Suprapubic skin (tissue), 4 donors: Measurements from ENCODE around the gene UNC5B. TPM values are rescaled to one million over a fixed set of nuclear protein-coding genes. Genes with fewer than 3 reads are reported as not detected.

ENCODE experiments used
- DNase-seq, 2 donors: peaks; one replicate each; pipeline ENCODE4 v3.0.0-alpha.2; 2019; ENCODE audit warnings: low spot score in 2 of 2
- H3K27ac ChIP-seq: fragments of 200-600 bp; sonication (generic); one replicate; pipeline ENCODE4 v1.5.1; 2019
- H3K27me3 ChIP-seq: fragments of 200-600 bp; sonication (generic); one replicate; pipeline ENCODE4 v1.5.1; 2019
- H3K36me3 ChIP-seq: fragments of 200-600 bp; sonication (generic); one replicate; pipeline ENCODE4 v1.5.1; 2019
- H3K4me1 ChIP-seq: fragments of 200-600 bp; sonication (generic); one replicate; pipeline ENCODE4 v1.5.1; 2019
- H3K4me3 ChIP-seq: fragments of 200-600 bp; sonication (generic); one replicate; pipeline ENCODE4 v1.5.1; 2019; ENCODE audit warnings: mild to moderate bottlenecking
- H3K9me3 ChIP-seq: fragments of 200-600 bp; sonication (generic); one replicate; pipeline ENCODE4 v1.5.1; 2019
- CTCF ChIP-seq, 2 donors: fragments of 200-600 bp in 1 of 2; fragments of 450-650 bp in 1 of 2; sonication (generic) in 1 of 2; IDR thresholded peaks; one replicate each; pipeline ENCODE4 v1.5.1; 2016 to 2019; ENCODE audit warnings: antibody characterized with exemption in 2 of 2, mild to moderate bottlenecking in 1 of 2, moderate library complexity in 1 of 2
- EP300 ChIP-seq: sonication (generic); formaldehyde crosslinking; IDR thresholded peaks from one replicate; pipeline ENCODE4 v1.6.1; 2017; ENCODE audit warnings: antibody characterized with exemption
- POLR2A ChIP-seq, 2 donors: fragments of 450-650 bp; IDR thresholded peaks; one replicate each; pipeline ENCODE4 v1.6.1; 2017; ENCODE audit warnings: antibody characterized with exemption in 2 of 2, mild to moderate bottlenecking in 2 of 2, moderate library complexity in 2 of 2
- POLR2AphosphoS5 ChIP-seq, 3 donors: sonication (generic); formaldehyde crosslinking; IDR thresholded peaks; one replicate each; pipeline ENCODE4 v1.6.1; 2017; ENCODE audit warnings: antibody characterized with exemption in 3 of 3
- WGBS: methylation state at CpG from one replicate; pipeline ENCODE4 v1.1.5; 2018; 5-methylcytosine and 5-hydroxymethylcytosine counted together
- total RNA-seq, 4 donors: library from RNA; depleted of rRNA; stranded (reverse); fragments of >200 nt; gene quantifications; one replicate each; pipeline ENCODE4 v1.1.0, GENCODE V29; 2016

Gene UNC5B
- total RNA-seq, 4 donors from 2014 or later = 7.2 to 45.7 (median 14.7) TPM

DNA sequence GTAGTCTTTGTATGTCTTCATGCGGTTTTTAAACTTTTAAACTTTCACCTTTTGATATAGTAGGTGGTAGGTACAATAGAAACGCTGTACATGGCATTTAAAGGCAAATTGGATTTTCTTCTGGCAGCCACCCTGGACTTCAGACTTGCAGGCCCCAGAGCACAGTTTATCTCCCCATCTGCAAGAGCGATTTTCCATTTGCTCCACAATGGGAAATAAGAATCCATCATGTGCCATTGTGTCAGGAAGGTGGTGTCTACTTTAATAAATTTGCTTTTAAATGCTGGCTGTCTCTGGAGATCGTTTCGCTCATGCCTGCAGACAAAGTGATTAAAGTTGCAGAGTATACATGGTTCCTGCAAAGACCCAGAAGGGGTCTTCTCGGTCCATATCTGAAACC, 38.9 kb downstream of the UNC5B start:
- H3K9me3 ChIP-seq = no peaks in the 10 kb centered on the region
- peaks cover 58% of the 10 kb centered on the region for H3K4me1 ChIP-seq
- WGBS = 82% methylated on average over 6 of the region's 6 CpGs
- no peak for TF ChIP-seq POLR2A (IDR thresholded peaks at IDR 0.05)
- no peak for TF ChIP-seq POLR2AphosphoS5 (IDR thresholded peaks at IDR 0.05)
- TF ChIP-seq EP300 = no peak
- no peak for TF ChIP-seq CTCF (IDR thresholded peaks at IDR 0.05)
- H3K27me3 ChIP-seq = peaks cover 6% of the 10 kb centered on the region
- H3K36me3 ChIP-seq = no peaks in the 10 kb centered on the region
- DNase-seq = no peak
- H3K4me3 ChIP-seq = no peak overlapping the region
- H3K27ac ChIP-seq = no peak overlapping the region

- no peak for TF ChIP-seq EP300
- TF ChIP-seq POLR2AphosphoS5 (IDR thresholded peaks at IDR 0.05) = no peak
- TF ChIP-seq CTCF (IDR thresholded peaks at IDR 0.05) = no peak
- TF ChIP-seq POLR2A (IDR thresholded peaks at IDR 0.05) = no peak
- Histone ChIP-seq H3K9me3 (no peaks in the 10 kb centered on the region), H3K36me3 (no peaks in the 10 kb centered on the region), H3K4me3 (no peak overlapping the region), H3K27ac (no peak overlapping the region), H3K27me3 (peaks cover 6% of the 10 kb centered on the region), H3K4me1 (peaks cover 55% of the 10 kb centered on the region)
- WGBS = 80% methylated on average over 6 of the region's 6 CpGs
- DNase-seq = no peak
These were observed 39.9 kb downstream of the UNC5B start for GRCh38 chr10:71252220-71252619.

DNA sequence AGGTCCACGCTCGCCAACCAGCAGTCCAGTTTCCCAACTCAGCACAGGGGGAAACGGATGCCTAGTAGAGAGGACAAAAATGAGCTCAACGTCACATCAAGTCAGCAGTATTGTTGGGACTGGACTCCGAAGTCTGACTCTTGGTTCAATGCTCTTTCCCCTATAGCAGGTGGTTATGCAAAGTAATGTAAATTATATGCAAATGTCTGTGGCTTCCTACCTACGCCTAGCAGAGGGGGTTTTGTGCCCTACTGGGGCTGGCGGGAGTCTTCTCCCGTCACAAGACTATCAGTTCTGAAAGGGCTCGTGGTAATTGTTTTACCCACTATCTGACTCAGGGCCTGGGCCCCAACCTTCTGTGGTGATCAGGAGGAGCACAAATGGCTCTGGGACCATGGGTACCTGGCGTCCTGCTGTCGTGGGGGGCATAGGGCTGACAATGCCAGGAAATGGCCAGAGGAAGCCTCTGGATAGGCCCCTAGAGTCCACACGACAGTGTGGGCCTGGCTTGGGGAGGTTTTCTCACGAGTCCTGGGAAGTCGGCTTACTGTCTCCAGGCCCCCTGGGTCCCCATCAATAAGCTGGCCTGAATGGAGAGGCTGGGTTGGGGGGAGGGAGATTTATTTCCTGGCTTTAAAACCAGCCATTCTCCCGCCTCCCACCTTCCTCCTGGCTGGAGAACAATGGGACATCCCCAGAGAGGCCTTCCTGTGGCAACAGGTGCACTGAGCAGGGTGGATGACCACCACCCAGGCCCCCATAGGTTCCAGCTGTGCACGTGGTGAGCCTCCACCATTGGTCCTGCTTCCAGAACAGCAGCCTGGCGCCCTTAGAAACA, 41.8 kb downstream of the UNC5B start:
- Histone ChIP-seq H3K4me1 (peaks cover 59% of the 10 kb centered on the region), H3K4me3 (no peak overlapping the region), H3K36me3 (no peaks in the 10 kb centered on the region), H3K9me3 (no peaks in the 10 kb centered on the region), H3K27me3 (peaks cover 6% of the 10 kb centered on the region), H3K27ac (no peak overlapping the region)
- WGBS = 89% methylated on average over 15 of the region's 17 CpGs
- TF ChIP-seq CTCF (IDR thresholded peaks at IDR 0.05) (no peak), POLR2AphosphoS5 (IDR thresholded peaks at IDR 0.05) (no peak), POLR2A (IDR thresholded peaks at IDR 0.05) (no peak), EP300 (no peak)
- no peak for DNase-seq

DNA sequence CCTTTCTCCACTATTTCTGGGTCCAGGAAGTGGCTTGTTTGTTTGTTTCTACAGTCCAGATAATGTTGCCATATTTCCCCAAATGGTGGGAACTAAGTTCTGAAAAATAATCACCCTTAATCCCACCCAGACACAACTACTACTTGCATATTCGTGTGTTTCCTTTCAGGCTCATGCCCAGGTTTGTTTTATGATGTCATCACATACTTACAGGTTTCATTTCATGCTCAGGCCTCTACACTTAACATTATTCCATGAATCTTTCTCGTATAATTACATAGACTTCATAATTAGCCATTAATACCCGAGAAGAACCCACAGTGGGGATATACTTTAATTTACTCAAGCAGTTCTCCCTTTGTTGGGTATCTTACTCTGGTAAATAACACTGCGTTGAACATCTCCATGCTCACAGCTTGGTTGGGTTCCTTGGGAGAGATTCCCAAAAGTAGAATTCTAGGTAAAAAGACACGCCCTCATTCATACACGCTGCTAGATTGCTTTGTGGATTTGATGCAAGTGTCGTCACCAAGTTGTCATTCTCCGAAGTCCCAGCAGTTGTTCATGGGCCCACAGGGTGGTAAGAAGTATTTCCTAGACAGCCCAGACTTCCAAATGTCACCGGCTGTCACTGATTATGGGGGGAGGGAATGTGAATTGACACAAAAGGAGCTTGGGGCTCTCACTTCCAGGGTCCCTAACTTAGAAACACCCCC, 42.6 kb downstream of the UNC5B start:
- Histone ChIP-seq H3K4me1 (peaks cover 59% of the 10 kb centered on the region), H3K27ac (no peak overlapping the region)

More for the DNA sequence above, 42.6 kb downstream of the UNC5B start:
- H3K27me3 ChIP-seq = no peaks in the 10 kb centered on the region
- no peak for DNase-seq
- H3K4me3 ChIP-seq = no peak overlapping the region
- TF ChIP-seq POLR2AphosphoS5 (IDR thresholded peaks at IDR 0.05) (no peak), POLR2A (IDR thresholded peaks at IDR 0.05) (no peak), CTCF (IDR thresholded peaks at IDR 0.05) (no peak), EP300 (no peak)
- WGBS = 86% methylated on average over 9 of the region's 9 CpGs
- no peaks in the 10 kb centered on the region for H3K36me3 ChIP-seq
- no peaks in the 10 kb centered on the region for H3K9me3 ChIP-seq
